Uterus (tissue), 2 donors: Measurements from ENCODE around the gene TAPBPL.

Source experiments
- POLR2A ChIP-seq, 2 donors: fragments of 450-650 bp; IDR thresholded peaks; one replicate each; pipeline ENCODE4 v1.6.1; 2016; ENCODE audit warnings: antibody characterized with exemption in 2 of 2, mild to moderate bottlenecking in 1 of 2, moderate library complexity in 1 of 2
- TF ChIP-seq, protein P1 (sequence below), 4 experiments: fragments of 200-600 bp in 2 of 4; fragments of 450-650 bp in 2 of 4; sonication (generic) in 2 of 4; IDR thresholded peaks; one replicate each; pipeline ENCODE4 v1.5.1; 2016 to 2019; ENCODE audit warnings: antibody characterized with exemption in 4 of 4, mild to moderate bottlenecking in 2 of 4, moderate library complexity in 1 of 4

DNA sequence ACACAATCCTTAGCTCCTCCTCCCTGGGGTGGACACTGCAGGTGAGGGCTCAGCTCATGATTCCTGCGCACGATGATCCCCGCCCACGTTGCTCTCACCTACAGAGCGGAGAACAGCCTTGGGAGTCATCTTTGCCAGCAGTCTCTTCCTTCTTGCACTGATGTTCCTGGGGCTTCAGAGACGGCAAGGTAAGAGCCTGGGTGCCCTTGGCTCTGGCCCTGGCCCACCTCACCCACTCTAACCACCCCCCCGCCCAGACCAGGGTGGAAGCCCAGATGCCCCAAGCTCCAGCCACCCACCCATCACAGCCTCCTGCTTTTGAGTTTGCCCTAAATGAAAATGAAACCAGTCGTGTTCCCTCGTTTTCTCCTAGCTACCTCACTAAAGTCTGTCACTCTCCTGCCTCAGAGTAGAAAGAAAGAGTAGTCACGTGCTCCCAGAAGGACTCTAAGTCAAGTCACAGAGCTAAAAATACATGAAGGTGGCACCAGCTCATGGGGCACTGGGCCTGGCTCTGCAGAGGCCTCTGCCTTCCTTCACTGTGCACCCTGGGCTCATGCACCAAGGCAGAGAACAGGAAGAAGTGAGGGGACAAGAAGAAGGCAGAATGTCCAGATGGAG lies 9.0 kb downstream of the TAPBPL start:
- TF ChIP-seq, protein P1, sequence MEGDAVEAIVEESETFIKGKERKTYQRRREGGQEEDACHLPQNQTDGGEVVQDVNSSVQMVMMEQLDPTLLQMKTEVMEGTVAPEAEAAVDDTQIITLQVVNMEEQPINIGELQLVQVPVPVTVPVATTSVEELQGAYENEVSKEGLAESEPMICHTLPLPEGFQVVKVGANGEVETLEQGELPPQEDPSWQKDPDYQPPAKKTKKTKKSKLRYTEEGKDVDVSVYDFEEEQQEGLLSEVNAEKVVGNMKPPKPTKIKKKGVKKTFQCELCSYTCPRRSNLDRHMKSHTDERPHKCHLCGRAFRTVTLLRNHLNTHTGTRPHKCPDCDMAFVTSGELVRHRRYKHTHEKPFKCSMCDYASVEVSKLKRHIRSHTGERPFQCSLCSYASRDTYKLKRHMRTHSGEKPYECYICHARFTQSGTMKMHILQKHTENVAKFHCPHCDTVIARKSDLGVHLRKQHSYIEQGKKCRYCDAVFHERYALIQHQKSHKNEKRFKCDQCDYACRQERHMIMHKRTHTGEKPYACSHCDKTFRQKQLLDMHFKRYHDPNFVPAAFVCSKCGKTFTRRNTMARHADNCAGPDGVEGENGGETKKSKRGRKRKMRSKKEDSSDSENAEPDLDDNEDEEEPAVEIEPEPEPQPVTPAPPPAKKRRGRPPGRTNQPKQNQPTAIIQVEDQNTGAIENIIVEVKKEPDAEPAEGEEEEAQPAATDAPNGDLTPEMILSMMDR (IDR thresholded peaks at IDR 0.05): no peak
- TF ChIP-seq POLR2A (IDR thresholded peaks at IDR 0.05): no peak
